Thyroid gland (tissue), 4 donors: ENCODE results near the gene PAPOLG.

Experiments used
- POLR2A ChIP-seq, 2 donors: fragments of 450-650 bp; IDR thresholded peaks; one replicate each; pipeline ENCODE4 v1.6.1; 2017; ENCODE audit warnings: antibody characterized with exemption in 2 of 2, mild to moderate bottlenecking in 2 of 2, moderate library complexity in 1 of 2
- TF ChIP-seq, protein P1 (sequence below), 6 experiments: fragments of 200-600 bp in 3 of 6; fragments of 450-650 bp in 3 of 6; sonication (generic) in 3 of 6; IDR thresholded peaks; one replicate each; pipeline ENCODE4 v1.5.1; 2016 to 2019; ENCODE audit warnings: antibody characterized with exemption in 6 of 6, mild to moderate bottlenecking in 2 of 6, inconsistent platforms in 1 of 6, moderate library complexity in 1 of 6

DNA sequence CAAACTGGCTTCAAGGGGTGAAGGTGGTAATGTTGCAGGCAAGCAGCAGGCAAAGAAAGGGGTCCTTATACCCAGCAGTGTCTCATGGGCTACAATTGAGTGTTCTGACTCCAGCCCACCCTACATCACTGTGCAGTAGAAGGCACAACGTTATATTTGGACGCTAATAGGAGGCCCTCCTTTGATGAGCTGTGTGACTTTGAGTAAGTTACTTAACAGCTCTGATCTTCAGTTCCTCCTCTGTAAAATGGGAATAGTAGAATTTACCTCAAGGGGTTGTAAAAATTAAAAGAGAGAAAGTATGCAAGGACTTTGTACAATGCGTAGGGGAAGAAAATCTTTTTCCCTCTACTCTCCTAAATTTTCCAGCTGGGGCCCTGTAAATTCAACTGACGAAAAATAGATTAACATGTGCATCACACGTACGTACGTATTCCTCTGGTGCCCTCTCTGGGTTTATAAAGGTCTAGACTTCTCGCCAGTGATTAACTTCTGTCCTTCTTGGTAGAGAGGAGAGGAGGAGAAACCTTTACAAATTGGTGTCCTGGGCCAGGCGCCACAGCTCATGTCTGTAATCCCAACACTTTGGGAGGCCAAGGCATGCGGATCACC is 67.7 kb downstream of the PAPOLG start:
- TF ChIP-seq, protein P1, sequence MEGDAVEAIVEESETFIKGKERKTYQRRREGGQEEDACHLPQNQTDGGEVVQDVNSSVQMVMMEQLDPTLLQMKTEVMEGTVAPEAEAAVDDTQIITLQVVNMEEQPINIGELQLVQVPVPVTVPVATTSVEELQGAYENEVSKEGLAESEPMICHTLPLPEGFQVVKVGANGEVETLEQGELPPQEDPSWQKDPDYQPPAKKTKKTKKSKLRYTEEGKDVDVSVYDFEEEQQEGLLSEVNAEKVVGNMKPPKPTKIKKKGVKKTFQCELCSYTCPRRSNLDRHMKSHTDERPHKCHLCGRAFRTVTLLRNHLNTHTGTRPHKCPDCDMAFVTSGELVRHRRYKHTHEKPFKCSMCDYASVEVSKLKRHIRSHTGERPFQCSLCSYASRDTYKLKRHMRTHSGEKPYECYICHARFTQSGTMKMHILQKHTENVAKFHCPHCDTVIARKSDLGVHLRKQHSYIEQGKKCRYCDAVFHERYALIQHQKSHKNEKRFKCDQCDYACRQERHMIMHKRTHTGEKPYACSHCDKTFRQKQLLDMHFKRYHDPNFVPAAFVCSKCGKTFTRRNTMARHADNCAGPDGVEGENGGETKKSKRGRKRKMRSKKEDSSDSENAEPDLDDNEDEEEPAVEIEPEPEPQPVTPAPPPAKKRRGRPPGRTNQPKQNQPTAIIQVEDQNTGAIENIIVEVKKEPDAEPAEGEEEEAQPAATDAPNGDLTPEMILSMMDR (IDR thresholded peaks at IDR 0.05): no peak
- TF ChIP-seq POLR2A (IDR thresholded peaks at IDR 0.05): no peak
